ENCODE results near the gene PFKL.

DNA sequence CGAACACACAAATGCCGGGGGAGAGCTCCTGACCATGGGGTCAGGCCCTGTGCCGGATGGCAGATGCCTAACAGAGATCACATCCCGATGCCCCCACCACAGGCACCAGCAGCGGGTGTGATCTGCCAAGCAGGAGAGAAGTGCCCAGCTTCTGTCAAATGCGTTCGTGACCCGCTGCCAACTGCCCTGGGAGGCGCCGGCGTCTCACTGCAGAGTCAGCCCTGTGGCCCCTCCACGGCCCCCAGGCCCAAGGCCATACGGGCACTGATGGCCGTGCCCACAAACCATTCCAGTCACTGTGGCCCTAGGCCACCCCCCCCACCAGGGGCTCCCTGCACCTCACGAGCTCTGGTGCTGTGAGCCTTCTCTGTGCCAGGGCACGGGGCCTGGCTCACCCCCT, 31.4 kb downstream of the PFKL start:
- TF ChIP-seq YY1 (IDR thresholded peaks at IDR 0.05; ENCODE audit: insufficient read depth, insufficient read length) = no peak
- TF ChIP-seq ZNF274 (IDR thresholded peaks at IDR 0.05; ENCODE audit: low read depth, low read length) = no peak
- TF ChIP-seq SUZ12 (IDR thresholded peaks at IDR 0.05; ENCODE audit: extremely low read depth, insufficient read depth, insufficient read length) = no peak
